ENCODE data around the gene SULT1A1.

GRCh38 chr16:28603381-28604185 is 6.3 kb downstream of the SULT1A1 start:
- TF ChIP-seq, protein P1, sequence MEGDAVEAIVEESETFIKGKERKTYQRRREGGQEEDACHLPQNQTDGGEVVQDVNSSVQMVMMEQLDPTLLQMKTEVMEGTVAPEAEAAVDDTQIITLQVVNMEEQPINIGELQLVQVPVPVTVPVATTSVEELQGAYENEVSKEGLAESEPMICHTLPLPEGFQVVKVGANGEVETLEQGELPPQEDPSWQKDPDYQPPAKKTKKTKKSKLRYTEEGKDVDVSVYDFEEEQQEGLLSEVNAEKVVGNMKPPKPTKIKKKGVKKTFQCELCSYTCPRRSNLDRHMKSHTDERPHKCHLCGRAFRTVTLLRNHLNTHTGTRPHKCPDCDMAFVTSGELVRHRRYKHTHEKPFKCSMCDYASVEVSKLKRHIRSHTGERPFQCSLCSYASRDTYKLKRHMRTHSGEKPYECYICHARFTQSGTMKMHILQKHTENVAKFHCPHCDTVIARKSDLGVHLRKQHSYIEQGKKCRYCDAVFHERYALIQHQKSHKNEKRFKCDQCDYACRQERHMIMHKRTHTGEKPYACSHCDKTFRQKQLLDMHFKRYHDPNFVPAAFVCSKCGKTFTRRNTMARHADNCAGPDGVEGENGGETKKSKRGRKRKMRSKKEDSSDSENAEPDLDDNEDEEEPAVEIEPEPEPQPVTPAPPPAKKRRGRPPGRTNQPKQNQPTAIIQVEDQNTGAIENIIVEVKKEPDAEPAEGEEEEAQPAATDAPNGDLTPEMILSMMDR (IDR thresholded peaks at IDR 0.05), result no peak
- TF ChIP-seq POLR2AphosphoS5 (IDR thresholded peaks at IDR 0.05; ENCODE audit: low read depth, low read length) (no peak), SIN3A (IDR thresholded peaks at IDR 0.05; ENCODE audit: borderline replicate concordance, insufficient read depth, low read depth, low read length) (no peak)
- TF ChIP-seq, protein P2, sequence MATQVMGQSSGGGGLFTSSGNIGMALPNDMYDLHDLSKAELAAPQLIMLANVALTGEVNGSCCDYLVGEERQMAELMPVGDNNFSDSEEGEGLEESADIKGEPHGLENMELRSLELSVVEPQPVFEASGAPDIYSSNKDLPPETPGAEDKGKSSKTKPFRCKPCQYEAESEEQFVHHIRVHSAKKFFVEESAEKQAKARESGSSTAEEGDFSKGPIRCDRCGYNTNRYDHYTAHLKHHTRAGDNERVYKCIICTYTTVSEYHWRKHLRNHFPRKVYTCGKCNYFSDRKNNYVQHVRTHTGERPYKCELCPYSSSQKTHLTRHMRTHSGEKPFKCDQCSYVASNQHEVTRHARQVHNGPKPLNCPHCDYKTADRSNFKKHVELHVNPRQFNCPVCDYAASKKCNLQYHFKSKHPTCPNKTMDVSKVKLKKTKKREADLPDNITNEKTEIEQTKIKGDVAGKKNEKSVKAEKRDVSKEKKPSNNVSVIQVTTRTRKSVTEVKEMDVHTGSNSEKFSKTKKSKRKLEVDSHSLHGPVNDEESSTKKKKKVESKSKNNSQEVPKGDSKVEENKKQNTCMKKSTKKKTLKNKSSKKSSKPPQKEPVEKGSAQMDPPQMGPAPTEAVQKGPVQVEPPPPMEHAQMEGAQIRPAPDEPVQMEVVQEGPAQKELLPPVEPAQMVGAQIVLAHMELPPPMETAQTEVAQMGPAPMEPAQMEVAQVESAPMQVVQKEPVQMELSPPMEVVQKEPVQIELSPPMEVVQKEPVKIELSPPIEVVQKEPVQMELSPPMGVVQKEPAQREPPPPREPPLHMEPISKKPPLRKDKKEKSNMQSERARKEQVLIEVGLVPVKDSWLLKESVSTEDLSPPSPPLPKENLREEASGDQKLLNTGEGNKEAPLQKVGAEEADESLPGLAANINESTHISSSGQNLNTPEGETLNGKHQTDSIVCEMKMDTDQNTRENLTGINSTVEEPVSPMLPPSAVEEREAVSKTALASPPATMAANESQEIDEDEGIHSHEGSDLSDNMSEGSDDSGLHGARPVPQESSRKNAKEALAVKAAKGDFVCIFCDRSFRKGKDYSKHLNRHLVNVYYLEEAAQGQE (IDR thresholded peaks at IDR 0.05; ENCODE audit: insufficient read depth in 1 of 2, low read depth in 2 of 2, low read length in 1 of 2), result no peak

Measured in Panc1 (cell line).